NT2/D1 (cell line): Measurements from ENCODE around the gene PFKFB3.

Experiments used
- YY1 ChIP-seq: IDR thresholded peaks from 2 replicates; pipeline ENCODE4 v1.6.1; 2011; ENCODE audit not compliant: insufficient read length, insufficient read depth
- ZNF274 ChIP-seq: IDR thresholded peaks from 2 replicates; pipeline ENCODE4 v1.6.1; 2011; ENCODE audit warnings: mild to moderate bottlenecking, low read depth, low read length

GRCh38 chr10:6254201-6254600, 51.5 kb downstream of the PFKFB3 start:
- TF ChIP-seq ZNF274 (no peak), YY1 (no peak)
